ENCODE measurements around the gene CACUL1. TPM values are rescaled to one million over a fixed set of nuclear protein-coding genes. Genes with fewer than 3 reads are reported as not detected.

Gene CACUL1
- total RNA-seq, 1 experiment from 2014 or later = 62.5 TPM

GRCh38 chr10:118712930-118713634 is 41.7 kb downstream of the CACUL1 start:
- peaks cover 11% of the 10 kb centered on the region; the same call in 1 of the 2 replicates for H4K20me1 ChIP-seq (ENCODE audit: insufficient read depth)
- H3K4me2 ChIP-seq = no peak overlapping the region
- no peaks in the 10 kb centered on the region for H3F3A ChIP-seq (ENCODE audit: insufficient read depth, low read depth)
- H3K4me1 ChIP-seq (replicated peaks; ENCODE audit: insufficient read depth) = no peaks in the 10 kb centered on the region
- no TSS peak for BruUV-seq (replicated peaks)
- H3K9me3 ChIP-seq (ENCODE audit: insufficient read depth, low read depth) = no peaks in the 10 kb centered on the region
- CTCF ChIA-PET = no interaction called here
- POLR2A ChIA-PET (ENCODE audit: unreplicated experiment) = no interaction called here
- H3K27me3 ChIP-seq (ENCODE audit: insufficient read depth, low read depth) = no peaks in the 10 kb centered on the region
- intact Hi-C loops (cut with micrococcal nuclease; ENCODE audit: unreplicated experiment) = no loop called here
- TF ChIP-seq EZH2 (IDR thresholded peaks at IDR 0.05; ENCODE audit: low read depth) (no peak), CTCF (conservative IDR thresholded peaks at IDR 0.05) (no peak)
- peaks cover 8% of the 10 kb centered on the region; the same call in 1 of the 2 replicates for H3K79me2 ChIP-seq (ENCODE audit: low read depth)
- DNase-seq = no peak
- H3K36me3 ChIP-seq (ENCODE audit: low read depth) = no peaks in the 10 kb centered on the region
- H2AFZ ChIP-seq = no peak overlapping the region
- H3K9me2 ChIP-seq (ENCODE audit: insufficient read depth) = no peaks in the 10 kb centered on the region
- no peak overlapping the region for H3K4me3 ChIP-seq
- no peak overlapping the region for H3K27ac ChIP-seq

GRCh38 chr10:118712080-118712479 is 42.7 kb downstream of the CACUL1 start:
- DNase-seq = no peak
- Histone ChIP-seq H3K9me3 (ENCODE audit: insufficient read depth, low read depth) (no peaks in the 10 kb centered on the region), H3K36me3 (ENCODE audit: low read depth) (no peaks in the 10 kb centered on the region), H4K20me1 (ENCODE audit: insufficient read depth) (peaks cover 11% of the 10 kb centered on the region; the same call in 1 of the 2 replicates), H3K27ac (no peak overlapping the region), H3K79me2 (ENCODE audit: low read depth) (no peaks in the 10 kb centered on the region; the same call in 1 of the 2 replicates), H3K4me1 (replicated peaks; ENCODE audit: insufficient read depth) (no peaks in the 10 kb centered on the region), H3K27me3 (ENCODE audit: insufficient read depth, low read depth) (no peaks in the 10 kb centered on the region), H3F3A (ENCODE audit: insufficient read depth, low read depth) (no peaks in the 10 kb centered on the region), H3K4me3 (no peak overlapping the region), H2AFZ (no peak overlapping the region), H3K9me2 (ENCODE audit: insufficient read depth) (no peaks in the 10 kb centered on the region), H3K4me2 (no peak overlapping the region)
- no peak for TF ChIP-seq CTCF (conservative IDR thresholded peaks at IDR 0.05)
- no peak for TF ChIP-seq EZH2 (IDR thresholded peaks at IDR 0.05; ENCODE audit: low read depth)
- CTCF ChIA-PET = interaction anchor here (0.6 kb wide), 1 partner anchor 415 kb away, joined by 4 read pairs; no protein-coding TSS in a partner anchor
- POLR2A ChIA-PET (ENCODE audit: unreplicated experiment) = no interaction called here
- intact Hi-C loops (cut with micrococcal nuclease; ENCODE audit: unreplicated experiment) = no loop called here
- BruUV-seq (replicated peaks) = no TSS peak

GRCh38 chr10:118710487-118710886 is 44.3 kb downstream of the CACUL1 start:
- peaks cover 7% of the 10 kb centered on the region for H3K79me2 ChIP-seq (ENCODE audit: low read depth)
- intact Hi-C loops (cut with micrococcal nuclease; ENCODE audit: unreplicated experiment) = no loop called here
- BruUV-seq (replicated peaks) = no TSS peak
- ChIA-PET CTCF (no interaction called here), POLR2A (ENCODE audit: unreplicated experiment) (no interaction called here)
- peaks cover 7% of the 10 kb centered on the region; the same call in 1 of the 2 replicates for H4K20me1 ChIP-seq (ENCODE audit: insufficient read depth)
- no peak overlapping the region for H3K4me2 ChIP-seq
- no peaks in the 10 kb centered on the region for H3F3A ChIP-seq (ENCODE audit: insufficient read depth, low read depth)
- no peak overlapping the region for H2AFZ ChIP-seq
- H3K27me3 ChIP-seq (ENCODE audit: insufficient read depth, low read depth) = no peaks in the 10 kb centered on the region
- no peak for DNase-seq
- H3K9me3 ChIP-seq (ENCODE audit: insufficient read depth, low read depth) = no peaks in the 10 kb centered on the region
- no peak for TF ChIP-seq EZH2 (IDR thresholded peaks at IDR 0.05; ENCODE audit: low read depth)
- no peak for TF ChIP-seq CTCF (conservative IDR thresholded peaks at IDR 0.05)
- H3K4me3 ChIP-seq = no peak overlapping the region
- no peak overlapping the region for H3K27ac ChIP-seq
- no peaks in the 10 kb centered on the region for H3K36me3 ChIP-seq (ENCODE audit: low read depth)
- no peaks in the 10 kb centered on the region for H3K9me2 ChIP-seq (ENCODE audit: insufficient read depth)
- no peaks in the 10 kb centered on the region for H3K4me1 ChIP-seq (replicated peaks; ENCODE audit: insufficient read depth)

All from PC-9 (cell line).